Fibroblast of skin of scalp (primary cell): ENCODE results near the gene CIB2.

Experiments used
- DNase-seq: peaks from one replicate; pipeline ENCODE4 v3.0.0-alpha.2; 2013

CIB2 gene

DNA sequence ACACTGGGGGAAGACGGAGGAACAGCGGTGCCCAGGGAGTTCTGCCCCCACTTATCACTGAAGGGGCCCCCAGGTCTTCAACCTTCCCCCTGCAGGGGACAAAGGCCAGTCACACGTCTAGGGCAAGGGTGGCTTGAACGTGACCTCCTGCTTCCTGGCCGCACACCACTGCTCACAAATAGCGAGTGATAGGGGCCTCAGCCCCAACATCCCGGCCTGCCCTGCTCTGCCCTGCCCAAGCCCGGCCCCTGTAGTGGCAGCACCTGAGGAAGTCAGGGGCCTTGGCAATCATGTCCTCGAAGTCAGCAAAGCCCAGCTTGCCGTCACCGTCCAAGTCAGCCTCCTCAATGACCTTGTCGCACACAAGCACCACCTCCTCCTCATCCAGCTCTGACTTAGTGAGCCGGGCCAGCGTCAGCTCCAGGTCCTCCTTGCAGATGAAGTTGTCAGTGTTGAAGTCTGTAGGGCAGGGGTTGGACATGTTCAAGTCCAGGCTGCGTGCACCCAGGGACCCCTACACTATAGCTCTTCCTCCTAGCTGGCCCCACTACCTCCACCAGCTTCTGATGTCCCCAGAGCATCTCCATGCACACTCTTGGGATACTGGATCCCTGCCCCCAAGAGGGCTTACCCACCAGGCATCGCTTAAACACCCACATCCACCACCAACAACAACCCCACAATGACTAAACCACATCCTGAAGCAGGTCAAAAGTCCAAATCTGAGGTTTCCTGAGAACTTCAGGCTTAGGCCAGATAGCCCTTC, 25.6 kb downstream of the CIB2 start:
- no peak for DNase-seq

DNA sequence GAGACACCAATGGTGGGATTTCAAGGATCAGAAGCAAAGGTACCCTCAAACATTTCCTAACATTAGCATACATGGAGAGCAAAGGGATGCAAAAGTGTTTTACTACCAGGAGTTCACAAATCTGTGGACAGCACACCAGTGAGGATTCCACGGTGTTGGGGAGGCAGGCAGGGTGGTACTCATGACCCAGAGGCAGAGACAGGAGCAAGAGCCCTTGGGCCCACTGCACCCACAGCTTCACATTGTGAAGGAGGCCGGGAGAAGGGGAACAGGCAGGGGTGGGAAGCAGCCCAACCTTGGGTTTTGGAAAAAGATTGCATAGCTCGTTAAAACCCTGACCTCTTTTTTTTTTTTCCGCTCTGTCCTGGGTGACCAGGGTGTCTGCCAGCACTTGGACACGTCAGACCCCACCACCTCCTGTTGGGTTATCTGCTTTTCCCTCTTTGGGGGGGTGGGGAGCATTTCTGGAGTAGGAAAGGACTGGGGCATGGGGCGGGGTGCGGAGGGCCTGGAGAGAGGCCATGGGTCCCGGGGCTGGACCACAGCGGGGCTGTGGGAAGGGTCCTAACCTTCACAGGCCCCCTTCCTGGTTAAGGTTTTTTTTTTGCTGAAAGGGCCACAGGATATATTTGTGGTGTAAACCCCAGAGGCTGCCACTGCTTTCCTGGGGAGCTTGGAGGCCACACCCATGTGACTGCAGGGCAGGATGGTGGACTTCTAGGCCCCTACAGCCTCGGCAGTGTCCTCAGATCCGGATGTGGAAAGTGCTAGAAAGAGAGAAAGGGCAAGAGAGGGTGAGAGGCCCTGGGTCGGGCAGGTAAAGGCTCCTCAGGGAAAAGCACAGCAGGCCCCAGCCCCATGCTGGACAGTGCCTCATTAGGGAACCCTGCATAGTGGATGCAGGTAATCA, 26.4 kb downstream of the CIB2 start:
- no peak for DNase-seq

DNA sequence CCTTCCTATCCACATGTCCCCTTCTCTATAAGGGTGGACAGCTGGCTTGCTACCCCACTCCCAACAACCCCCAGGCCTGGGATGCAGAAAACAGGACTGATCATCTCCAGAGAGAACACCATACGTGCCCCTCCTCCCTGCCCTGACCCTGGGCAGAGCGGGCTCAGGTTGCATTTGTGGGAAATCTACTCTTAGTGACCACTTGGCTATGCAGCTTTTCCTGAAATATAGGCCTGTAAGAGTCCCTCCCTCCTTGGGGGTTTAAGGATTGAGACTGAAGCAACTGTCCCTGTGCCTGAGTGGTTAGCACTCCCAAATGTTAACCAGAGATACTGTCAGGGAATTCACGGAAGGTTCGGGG, 27.1 kb downstream of the CIB2 start:
- DNase-seq: no peak

DNA sequence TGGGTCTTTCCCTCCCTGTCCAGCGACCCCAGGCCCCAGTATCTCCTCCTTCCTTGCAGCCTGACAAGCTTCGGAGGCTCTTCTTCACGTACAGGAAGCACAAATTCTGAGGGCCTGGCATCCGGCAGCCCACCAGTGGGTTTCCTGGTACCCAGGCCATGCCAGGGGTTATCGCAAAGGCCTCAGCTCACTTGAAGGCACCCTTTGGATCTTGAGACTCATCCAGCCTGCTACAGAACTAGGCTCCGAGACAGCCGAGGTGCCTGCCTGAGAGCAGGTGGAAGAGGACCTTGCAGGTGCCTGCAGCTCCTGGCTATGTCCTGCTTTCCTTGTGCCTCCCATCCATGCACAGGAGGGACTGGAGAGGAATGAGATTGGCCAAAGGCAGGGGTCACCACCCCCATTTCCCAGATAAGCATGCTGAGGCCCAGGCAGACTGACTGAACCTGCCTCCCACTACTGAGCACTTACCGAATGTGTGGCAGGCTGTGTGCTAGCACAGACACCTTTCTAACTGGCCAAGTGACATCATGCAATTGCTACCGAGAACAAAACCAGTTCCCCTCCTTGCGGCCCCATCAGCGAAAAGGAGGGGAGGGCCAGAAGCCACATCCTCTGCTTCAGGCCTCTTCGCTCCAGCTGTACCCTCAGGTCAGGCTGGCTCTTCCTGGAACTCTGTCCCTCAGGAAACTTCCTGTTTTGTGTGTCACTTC, 27.7 kb downstream of the CIB2 start:
- no peak for DNase-seq

DNA sequence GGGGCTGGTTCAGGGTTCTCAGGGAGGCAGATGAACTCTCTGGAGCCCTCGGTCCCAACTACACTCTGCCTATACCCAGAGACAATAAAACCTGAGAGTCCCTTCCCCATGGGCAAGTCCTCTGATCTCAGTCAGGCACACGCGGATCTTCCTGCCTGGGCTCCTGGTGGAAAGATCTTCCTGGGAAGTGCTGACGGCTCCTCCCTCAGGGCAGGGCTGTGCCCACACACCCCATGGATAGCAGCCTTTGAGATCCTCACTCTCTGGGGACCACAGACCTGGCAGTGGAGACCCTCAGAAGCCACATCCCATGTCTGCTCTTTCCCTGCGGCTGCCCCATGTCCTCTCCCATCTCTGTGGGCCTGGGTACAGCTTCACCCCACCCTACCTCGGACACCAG, 28.5 kb downstream of the CIB2 start:
- no peak for DNase-seq

DNA sequence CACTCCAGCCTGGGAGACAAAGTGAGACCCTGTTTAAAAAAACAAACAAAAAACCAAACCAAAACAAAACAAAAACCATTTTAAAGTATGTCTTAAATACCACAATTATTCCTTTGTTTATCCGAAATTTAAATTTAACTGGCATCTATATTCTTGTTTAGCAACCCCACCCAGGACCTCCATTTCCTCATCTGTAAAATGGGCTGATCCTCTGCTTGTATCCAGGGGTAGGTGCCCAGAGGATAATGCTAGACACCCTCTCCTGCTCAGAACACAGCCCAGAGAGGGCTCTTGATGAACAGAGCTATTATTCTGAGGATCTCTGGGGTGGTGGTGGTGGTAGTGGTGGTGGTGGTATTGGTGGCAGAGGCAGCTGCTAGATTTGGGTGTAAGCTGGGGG, 29.0 kb downstream of the CIB2 start:
- no peak for DNase-seq

DNA sequence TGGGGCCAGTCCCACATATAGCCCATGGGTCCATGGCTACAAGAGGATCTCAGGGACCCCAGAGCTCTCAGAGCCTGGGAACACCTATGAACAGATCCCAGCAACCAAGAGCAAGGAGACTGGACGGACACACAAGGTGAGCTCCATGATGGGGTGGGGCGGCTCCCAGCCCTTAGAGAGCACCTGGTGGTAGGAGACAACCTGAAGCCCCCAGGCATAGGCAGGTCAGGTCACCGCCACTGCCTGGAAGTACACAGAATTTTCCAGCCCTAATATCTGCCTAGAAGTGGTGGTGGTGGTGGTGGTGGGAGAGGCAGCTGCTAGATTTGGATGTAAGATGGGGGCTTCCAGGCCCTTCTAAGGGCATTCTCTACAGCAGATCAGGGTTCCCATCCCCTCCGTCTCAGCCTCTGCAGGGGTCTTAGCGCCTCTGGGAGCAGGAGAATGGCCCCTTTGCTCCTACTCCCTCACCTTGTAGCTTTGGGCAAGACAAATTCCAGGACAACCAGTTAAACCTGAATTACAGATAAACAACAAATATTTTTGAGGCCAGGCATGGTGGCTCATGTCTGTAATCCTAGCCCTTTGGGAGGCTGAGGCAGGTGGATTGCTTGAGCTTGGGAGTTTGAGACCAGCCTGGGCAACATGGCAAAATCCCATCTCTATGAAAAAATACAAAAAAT, 29.7 kb downstream of the CIB2 start:
- DNase-seq: no peak

DNA sequence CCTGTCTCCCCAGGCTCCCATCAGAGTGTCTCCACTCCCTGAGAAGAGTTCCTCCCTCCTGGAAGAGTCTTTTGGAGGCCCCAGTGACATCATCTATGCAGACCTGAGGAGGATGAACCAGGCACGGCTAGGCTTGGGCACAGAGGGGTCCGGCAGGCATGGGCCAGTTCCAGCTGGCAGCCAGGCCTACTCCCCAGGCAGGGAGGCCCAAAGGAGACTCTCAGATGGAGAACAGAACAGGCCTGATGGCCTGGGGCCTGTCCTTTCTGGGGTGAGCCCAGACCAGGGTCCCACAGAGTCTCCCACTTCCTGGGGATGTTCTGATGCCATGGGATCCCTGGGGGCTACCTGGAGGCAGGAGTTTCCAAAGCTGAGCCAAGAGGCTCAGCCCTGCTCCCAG, 30.4 kb downstream of the CIB2 start:
- no peak for DNase-seq

DNA sequence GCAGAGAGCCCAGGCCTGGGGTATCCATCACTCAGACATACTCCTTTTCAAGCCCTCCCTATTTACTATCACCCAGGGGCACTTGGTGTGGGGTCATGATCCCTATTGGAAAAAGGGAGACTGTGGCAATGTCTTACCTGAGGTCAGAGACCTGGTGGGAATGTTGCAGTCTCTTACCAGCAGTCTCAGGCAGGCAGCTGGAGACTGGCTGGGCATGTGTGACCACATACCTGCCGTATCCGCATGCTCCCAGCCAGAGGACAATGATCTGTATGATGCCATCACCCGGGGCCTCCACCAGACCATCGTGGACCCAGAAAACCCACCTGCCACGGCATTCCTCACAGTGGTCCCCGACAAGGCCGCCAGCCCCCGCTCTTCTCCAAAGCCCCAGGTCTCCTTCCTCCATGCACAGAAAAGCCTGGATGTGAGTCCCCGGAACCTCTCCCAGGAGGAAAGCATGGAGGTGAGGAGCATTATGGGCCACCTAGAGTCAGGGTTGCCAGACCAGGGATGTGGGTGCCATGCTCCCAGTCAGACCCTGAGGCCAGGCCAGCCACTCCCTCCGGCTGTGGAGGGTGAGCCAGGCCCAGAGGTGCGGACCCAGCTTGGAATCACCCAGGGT, 33.0 kb downstream of the CIB2 start:
- no peak for DNase-seq

DNA sequence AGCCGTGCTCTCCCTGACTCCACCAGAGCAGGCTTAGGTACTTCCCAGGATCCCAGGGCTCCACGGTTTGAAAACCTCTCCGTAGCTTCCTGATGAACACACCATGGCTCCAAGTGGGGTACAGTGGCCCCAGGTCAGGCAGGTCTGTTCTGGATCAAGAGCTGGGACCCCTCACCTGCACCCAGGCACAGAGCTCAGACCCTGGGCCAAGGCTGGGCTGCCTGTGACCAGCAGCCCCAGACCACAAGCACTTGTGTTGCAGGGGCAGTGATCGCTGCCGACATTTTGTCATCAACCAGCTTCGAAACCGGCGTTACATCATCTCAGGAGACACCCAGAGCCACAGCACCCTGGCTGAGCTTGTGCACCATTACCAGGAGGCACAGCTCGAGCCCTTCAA, 33.6 kb downstream of the CIB2 start:
- no peak for DNase-seq

DNA sequence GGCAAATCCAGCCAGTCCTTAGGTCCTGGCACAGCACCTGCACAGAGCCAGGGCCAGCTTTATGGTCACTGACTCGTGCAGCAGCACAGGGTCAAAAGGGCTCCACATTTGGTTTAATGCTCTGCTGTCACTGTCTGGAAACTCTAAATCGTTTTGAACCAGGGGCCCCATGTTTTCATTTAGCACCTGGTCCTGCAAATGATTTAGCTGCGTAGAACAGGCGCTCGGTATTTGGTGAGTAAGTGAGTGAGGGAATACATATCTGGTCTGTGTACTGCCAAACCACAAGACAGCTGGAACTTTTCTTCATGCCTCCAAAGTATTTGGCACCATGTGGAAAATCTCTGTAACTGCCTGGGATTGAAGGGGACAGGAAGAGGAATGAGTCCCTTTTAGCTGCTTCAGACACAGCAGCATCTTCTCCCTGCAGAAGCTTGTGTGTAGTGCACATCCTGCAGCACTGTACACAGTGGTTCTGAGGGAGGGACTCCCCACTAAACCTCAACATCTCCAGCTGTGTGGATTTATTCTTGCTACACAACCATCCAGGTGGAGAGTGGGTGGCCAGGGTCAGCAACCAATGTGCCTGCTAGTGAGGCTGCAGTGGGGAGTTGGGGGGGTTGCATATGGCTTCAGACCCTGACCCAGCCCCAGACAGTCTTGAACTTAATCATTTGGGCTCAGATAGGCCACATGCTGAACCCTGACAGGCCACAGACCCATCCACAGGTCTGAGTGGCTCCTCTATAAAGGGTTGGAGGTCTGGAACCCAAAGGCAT, 37.8 kb downstream of the CIB2 start:
- peak; percentile 95 for DNase-seq

DNA sequence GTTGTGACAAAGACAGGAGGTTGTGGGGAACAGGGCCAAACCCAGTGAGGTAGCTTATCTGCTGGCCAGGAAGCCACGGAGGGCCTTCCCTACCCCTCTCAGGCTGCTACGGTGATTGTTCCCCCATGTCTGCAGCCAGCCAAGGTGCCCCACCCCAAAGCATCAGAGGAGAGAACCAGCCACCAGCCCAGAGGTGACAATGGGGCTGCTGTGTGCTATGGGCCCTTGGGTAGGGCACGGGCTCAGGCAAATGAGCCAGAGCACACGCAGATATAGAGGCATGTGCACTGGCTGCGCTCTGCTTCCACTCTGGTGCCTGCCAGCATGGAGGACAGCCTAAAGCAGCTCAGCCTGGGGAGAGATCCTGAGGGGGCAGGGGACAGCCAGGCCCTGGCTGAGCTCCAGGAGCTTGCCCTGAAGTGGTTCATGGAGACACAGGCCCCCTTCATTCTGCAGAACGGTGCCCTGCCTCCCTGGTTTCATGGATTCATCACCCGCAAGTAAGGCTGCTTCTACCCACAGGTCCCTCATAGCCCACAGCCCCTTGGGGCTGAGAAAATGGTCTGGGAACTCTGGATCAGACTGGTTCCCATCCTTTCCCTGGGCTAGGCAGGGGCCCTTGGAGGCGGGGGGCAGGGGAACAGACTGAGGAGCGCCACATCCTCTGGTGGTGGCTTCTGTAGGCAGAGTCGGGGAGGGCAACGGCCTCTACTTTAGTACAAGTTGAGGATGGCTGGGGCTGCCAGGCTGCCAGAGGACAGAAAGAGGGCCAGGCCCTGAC, 38.8 kb downstream of the CIB2 start, which contains the start of gene SH2D7:
TSS of gene SH2D7 (plus strand) at position 301 of the 781 bp plus-strand sequence. CDS start at position 325, 24 bp downstream.
- peak; percentile 44 for DNase-seq

DNA sequence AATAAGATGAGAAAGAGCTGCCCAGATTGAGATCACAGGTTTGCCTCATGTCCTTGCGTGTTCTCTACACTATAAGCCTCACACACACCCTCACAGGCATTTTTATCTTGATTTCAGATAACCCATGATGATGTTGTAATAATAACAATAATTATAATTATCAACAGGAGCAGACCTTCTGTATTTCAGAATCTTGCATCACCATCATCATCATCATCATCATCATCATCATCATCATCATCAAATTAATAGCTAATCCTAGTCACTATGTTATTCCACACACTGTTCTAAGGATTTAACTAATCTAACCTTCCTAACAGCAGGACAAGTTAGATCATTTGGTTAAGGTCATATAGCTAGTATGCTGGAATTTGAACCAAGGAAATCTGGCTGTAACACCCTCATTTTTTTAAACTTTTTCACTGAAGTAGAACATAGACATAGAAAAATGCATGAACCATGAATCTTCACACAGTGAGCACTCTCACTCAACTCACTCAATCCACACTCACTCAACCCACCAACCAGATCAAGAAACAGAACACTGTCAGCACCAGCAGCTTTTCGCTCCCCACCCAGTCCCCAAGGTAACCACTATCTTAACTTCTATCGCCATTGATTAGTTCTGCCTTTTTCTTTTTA, 40.7 kb downstream of the CIB2 start:
- peak; percentile 59 for DNase-seq

DNA sequence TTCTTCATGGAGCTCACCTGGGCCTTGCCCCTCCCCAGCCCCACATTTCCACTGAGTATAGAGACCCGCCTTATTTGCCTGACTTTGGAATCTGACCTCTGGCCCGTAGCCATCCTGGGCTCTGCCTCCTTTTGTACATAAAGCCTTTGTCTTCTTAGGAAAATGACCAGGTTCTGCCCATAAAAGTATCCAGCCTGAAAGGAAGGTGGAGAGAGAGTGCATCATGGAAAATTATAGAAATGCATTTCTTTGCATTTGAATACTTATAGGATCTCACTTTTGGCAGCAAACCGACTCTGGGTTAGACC, 42.5 kb downstream of the CIB2 start:
- DNase-seq: no peak

DNA sequence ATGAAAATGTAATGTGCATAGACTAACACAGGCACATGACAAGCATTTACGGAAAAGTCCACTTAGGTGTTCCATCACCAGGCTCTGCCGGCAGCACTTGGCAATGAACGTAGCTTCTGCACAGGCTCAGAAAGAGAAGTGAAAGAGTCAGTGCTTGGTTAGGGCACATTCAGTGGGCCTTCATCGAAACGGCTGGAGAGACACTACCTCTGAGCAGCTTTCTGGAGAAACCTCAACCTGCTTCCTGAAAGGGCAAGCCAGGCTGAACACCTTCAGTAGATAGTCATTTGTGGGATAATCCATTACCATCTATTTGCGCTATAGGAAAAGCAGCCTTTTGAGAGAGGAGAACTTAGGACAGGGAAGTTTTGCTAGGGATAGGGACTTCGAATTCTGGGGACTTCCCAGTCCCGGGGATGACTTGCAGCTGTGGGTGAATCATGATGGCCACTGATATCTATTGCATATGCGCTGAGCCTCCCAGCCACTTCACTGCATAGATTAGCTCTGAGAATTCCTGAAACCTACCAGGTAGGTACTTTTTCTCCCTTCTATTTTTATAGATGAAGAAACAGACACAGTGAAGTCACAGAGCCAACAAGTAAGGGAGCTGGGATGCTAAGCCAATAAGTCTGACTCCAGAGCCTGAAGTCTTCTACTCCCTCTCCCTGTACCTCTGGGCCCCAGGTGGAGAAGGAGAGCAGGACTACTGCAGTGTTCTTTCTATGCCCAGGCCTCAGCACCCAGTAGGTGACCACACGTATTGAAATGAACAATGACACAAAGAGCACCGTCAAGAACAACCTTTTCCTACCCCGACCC, 43.1 kb downstream of the CIB2 start:
- DNase-seq: no peak

DNA sequence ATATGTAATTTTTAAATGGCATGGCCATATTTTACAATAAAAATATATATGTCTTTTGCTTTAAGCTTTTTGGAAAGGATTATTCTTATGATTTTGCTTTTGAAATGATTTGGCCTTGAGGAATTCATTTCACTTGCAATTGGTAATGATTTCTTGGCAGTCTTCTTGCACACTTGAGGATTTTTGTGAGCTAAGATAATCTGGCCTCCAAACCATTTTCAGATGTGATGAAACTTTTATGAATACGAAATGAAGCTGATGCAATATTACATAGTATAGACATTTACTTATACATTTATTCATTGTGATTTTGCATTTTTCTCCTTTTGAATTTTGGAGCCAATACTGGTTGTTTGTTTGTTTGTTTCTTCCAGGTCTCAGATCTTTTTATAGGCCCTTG, 45.3 kb downstream of the CIB2 start:
- DNase-seq: peak; percentile 97

DNA sequence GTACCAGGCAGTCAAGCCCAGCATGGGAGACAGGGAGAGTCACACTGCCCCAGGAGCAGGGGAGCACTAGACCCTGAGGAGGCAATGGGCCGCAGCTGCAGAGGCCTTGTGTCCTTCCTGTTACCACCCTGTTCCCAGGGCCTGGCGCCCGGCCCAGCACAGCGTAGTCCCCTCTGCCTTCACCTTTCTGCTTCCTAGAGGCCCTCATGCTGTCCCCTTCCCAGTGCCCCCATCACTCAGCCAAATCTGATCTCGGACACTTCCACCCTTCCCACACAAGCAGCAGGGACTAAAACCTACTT, 46.8 kb downstream of the CIB2 start:
- DNase-seq: no peak

DNA sequence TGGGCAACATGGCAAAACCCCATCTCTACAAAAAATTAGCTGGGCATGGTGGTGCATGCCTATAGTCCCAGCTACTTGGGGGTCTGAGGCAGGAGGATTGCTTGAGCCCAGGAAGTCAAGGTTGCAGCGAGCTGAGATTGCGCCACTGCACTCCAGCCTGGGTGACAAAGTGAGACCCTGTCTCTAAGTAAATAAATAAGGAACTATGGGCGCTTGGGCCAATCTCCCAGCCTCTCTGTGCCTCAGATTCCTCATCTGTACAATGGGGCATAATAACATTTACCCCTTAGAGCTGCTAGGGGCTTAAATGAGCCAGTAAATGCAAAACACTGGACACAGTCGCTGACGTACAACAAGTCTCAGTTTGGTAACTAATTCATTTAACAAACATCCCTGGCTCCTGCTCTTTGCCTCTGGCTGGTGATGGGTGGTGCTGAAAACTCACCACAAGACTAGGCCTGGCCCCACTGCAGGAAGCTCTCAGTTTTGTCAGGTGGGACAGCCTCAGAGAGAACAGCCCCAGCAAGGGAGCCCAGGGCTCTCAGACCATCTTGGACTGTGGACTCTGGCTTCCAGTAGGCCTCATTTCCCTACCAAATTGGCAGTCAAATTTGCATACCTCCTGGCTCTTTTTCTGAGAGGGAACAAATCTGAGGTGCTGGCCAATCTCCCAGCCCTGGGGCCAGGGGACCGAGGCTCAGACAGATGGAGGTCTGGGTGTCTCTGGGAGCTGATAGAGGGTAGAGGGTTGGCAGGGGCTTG, 47.4 kb downstream of the CIB2 start:
- no peak for DNase-seq

DNA sequence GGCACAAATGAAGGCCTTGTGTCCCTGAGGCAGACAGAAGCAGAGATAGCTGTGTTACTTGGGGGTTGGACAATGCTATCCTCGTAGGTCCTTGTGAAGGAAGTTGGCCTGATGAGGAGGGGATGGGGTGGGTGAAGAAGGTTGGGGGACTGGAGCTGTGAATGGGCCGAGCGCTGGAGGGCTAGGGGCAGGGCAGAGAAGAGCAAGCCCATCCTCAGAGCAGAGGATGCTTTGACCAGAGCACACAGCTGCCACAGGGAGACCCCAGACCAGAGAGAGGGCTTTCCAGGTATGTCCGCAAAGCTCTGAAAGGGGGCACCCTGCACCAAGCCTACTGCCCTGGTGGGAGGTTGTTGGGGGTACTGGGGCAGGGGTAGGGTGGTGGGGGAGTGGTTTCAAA, 48.1 kb downstream of the CIB2 start:
- no peak for DNase-seq
